Measurements from ENCODE around the gene NUP50.
"Not testable (repeated sequence)": the region's sequence is repeated elsewhere in the genome, so short reads cannot be mapped to it uniquely, and the experiment has no call there.

The NUP50 gene

GRCh38 chr22:45162531-45162930 lies 1.2 kb upstream of the NUP50 start:
- DNase-seq: no peak

- DNase-seq: no peak
Measured at GRCh38 chr22:45163099-45163450, 650 bp upstream of the NUP50 start.

GRCh38 chr22:45164270-45165088 lies 754 bp downstream of the NUP50 start:
- no peak for DNase-seq

GRCh38 chr22:45166932-45167331 lies 3.2 kb downstream of the NUP50 start:
- DNase-seq: no peak

- DNase-seq: no peak
Measured at GRCh38 chr22:45169591-45170466, 6.1 kb downstream of the NUP50 start.

GRCh38 chr22:45171830-45172229 lies 8.1 kb downstream of the NUP50 start:
- DNase-seq: no peak

GRCh38 chr22:45172881-45173585 lies 9.3 kb downstream of the NUP50 start:
- DNase-seq: no peak

GRCh38 chr22:45179276-45180049 lies 15.7 kb downstream of the NUP50 start:
- DNase-seq: no peak

- no peak for DNase-seq
Measured at GRCh38 chr22:45180146-45180679, 16.5 kb downstream of the NUP50 start.

- no peak for DNase-seq
Measured at GRCh38 chr22:45181240-45181639, 17.5 kb downstream of the NUP50 start.

- DNase-seq: no peak
Measured at GRCh38 chr22:45181766-45182165, 18.0 kb downstream of the NUP50 start.

GRCh38 chr22:45183974-45184373 lies 20.2 kb downstream of the NUP50 start:
- no peak for DNase-seq

- DNase-seq: no peak
Measured at GRCh38 chr22:45185718-45186514, 22.2 kb downstream of the NUP50 start.

- DNase-seq: no peak
Measured at GRCh38 chr22:45187891-45188290, 24.2 kb downstream of the NUP50 start.

- DNase-seq: no peak
Measured at GRCh38 chr22:45188779-45189178, 25.1 kb downstream of the NUP50 start.

- DNase-seq: no peak
Measured at GRCh38 chr22:45190202-45190872, 26.6 kb downstream of the NUP50 start.

- not testable (repeated sequence) for DNase-seq
Measured at GRCh38 chr22:45191746-45192145, 28.0 kb downstream of the NUP50 start.

GRCh38 chr22:45192701-45193187 lies 29.0 kb downstream of the NUP50 start:
- DNase-seq: no peak

- no peak for DNase-seq
Measured at GRCh38 chr22:45194686-45195085, 31.0 kb downstream of the NUP50 start.

- no peak for DNase-seq
Measured at GRCh38 chr22:45195616-45196015, 31.9 kb downstream of the NUP50 start.

- DNase-seq: no peak
Measured at GRCh38 chr22:45196308-45196707, 32.6 kb downstream of the NUP50 start.
